ENCODE results near the gene PVR.

DNA sequence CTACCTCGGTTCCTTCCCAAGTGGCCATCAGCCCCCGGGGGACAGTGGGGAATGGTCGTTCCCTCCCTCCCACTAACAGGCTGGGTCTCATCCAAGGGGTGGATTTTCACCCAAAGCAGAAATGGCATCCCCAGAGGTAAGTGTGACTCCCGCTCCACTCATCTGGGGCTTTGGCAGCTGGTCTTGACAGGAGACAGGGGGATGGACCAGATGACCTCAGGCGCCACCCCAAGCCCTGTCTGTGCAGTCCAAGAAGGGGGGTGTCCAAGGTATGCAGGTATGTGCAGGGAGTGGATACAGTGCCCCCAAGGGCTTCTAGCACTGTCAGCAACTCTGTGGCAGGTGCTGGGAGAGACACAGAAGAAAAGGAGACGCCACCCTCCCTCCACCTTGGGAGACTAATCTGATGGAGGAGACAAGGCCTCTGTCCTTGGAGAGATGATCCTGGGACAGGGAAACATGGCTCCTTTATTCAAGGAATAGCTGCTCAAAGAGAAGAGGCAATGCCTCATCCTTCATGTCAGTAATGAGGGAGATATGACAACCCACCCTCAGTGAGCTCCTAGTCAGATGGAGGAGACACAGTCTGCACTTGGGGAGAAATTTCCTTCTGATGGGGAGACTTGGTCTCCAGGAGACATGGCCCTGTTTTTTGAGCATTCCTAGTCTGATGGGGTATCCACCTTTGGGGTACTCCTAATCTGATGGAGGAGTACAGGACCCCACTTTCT is 63.0 kb downstream of the PVR start:
- TF ChIP-seq, protein P1, sequence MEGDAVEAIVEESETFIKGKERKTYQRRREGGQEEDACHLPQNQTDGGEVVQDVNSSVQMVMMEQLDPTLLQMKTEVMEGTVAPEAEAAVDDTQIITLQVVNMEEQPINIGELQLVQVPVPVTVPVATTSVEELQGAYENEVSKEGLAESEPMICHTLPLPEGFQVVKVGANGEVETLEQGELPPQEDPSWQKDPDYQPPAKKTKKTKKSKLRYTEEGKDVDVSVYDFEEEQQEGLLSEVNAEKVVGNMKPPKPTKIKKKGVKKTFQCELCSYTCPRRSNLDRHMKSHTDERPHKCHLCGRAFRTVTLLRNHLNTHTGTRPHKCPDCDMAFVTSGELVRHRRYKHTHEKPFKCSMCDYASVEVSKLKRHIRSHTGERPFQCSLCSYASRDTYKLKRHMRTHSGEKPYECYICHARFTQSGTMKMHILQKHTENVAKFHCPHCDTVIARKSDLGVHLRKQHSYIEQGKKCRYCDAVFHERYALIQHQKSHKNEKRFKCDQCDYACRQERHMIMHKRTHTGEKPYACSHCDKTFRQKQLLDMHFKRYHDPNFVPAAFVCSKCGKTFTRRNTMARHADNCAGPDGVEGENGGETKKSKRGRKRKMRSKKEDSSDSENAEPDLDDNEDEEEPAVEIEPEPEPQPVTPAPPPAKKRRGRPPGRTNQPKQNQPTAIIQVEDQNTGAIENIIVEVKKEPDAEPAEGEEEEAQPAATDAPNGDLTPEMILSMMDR (IDR thresholded peaks at IDR 0.05), result no peak
- TF ChIP-seq, protein P2, sequence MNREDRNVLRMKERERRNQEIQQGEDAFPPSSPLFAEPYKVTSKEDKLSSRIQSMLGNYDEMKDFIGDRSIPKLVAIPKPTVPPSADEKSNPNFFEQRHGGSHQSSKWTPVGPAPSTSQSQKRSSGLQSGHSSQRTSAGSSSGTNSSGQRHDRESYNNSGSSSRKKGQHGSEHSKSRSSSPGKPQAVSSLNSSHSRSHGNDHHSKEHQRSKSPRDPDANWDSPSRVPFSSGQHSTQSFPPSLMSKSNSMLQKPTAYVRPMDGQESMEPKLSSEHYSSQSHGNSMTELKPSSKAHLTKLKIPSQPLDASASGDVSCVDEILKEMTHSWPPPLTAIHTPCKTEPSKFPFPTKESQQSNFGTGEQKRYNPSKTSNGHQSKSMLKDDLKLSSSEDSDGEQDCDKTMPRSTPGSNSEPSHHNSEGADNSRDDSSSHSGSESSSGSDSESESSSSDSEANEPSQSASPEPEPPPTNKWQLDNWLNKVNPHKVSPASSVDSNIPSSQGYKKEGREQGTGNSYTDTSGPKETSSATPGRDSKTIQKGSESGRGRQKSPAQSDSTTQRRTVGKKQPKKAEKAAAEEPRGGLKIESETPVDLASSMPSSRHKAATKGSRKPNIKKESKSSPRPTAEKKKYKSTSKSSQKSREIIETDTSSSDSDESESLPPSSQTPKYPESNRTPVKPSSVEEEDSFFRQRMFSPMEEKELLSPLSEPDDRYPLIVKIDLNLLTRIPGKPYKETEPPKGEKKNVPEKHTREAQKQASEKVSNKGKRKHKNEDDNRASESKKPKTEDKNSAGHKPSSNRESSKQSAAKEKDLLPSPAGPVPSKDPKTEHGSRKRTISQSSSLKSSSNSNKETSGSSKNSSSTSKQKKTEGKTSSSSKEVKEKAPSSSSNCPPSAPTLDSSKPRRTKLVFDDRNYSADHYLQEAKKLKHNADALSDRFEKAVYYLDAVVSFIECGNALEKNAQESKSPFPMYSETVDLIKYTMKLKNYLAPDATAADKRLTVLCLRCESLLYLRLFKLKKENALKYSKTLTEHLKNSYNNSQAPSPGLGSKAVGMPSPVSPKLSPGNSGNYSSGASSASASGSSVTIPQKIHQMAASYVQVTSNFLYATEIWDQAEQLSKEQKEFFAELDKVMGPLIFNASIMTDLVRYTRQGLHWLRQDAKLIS (CRISPR knock-in tag; IDR thresholded peaks at IDR 0.05; ENCODE audit: borderline replicate concordance), result no peak
- no peak for TF ChIP-seq NFYB (CRISPR knock-in tag; conservative IDR thresholded peaks at IDR 0.05; ENCODE audit: low read depth)
- TF ChIP-seq, protein P3, sequence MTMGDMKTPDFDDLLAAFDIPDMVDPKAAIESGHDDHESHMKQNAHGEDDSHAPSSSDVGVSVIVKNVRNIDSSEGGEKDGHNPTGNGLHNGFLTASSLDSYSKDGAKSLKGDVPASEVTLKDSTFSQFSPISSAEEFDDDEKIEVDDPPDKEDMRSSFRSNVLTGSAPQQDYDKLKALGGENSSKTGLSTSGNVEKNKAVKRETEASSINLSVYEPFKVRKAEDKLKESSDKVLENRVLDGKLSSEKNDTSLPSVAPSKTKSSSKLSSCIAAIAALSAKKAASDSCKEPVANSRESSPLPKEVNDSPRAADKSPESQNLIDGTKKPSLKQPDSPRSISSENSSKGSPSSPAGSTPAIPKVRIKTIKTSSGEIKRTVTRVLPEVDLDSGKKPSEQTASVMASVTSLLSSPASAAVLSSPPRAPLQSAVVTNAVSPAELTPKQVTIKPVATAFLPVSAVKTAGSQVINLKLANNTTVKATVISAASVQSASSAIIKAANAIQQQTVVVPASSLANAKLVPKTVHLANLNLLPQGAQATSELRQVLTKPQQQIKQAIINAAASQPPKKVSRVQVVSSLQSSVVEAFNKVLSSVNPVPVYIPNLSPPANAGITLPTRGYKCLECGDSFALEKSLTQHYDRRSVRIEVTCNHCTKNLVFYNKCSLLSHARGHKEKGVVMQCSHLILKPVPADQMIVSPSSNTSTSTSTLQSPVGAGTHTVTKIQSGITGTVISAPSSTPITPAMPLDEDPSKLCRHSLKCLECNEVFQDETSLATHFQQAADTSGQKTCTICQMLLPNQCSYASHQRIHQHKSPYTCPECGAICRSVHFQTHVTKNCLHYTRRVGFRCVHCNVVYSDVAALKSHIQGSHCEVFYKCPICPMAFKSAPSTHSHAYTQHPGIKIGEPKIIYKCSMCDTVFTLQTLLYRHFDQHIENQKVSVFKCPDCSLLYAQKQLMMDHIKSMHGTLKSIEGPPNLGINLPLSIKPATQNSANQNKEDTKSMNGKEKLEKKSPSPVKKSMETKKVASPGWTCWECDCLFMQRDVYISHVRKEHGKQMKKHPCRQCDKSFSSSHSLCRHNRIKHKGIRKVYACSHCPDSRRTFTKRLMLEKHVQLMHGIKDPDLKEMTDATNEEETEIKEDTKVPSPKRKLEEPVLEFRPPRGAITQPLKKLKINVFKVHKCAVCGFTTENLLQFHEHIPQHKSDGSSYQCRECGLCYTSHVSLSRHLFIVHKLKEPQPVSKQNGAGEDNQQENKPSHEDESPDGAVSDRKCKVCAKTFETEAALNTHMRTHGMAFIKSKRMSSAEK (CRISPR knock-in tag; IDR thresholded peaks at IDR 0.05; ENCODE audit: borderline replicate concordance), result no peak
